ENCODE data around the gene LPO. TPM values are rescaled to one million over a fixed set of nuclear protein-coding genes. Genes with fewer than 3 reads are reported as not detected.

The LPO gene
- total RNA-seq, result under 1 TPM in 1 of 3 donors, not detected in 2; 0.18 TPM

- ATAC-seq, result no peak
- Mint-ChIP-seq H3K36me3 (ENCODE audit: insufficient read depth) (no peaks in the 10 kb centered on the region), H3K9me3 (no peaks in the 10 kb centered on the region), H3K4me3 (no peak within 1 kb of the TSS), H3K4me1 (ENCODE audit: low read depth) (no peaks in the 10 kb centered on the region), H3K27me3 (ENCODE audit: low read depth) (peaks cover 41% of the 10 kb centered on the region)
- no peak for DNase-seq
Observed at GRCh38 chr17:58238147-58238634, at the start of gene LPO. Gene LPO, plus strand, starts transcription at chr17:58238584. Its CDS starts 4,396 bp downstream, at chr17:58242980.

- H3K4me1 Mint-ChIP-seq (ENCODE audit: low read depth), result peaks cover 3% of the 10 kb centered on the region
- no peak for ATAC-seq
- H3K36me3 Mint-ChIP-seq (ENCODE audit: insufficient read depth), result no peaks in the 10 kb centered on the region
- no peaks in the 10 kb centered on the region for H3K9me3 Mint-ChIP-seq
- peaks cover 12% of the 10 kb centered on the region for H3K27me3 Mint-ChIP-seq (ENCODE audit: low read depth)
- DNase-seq, result no peak
- no peak overlapping the region for H3K4me3 Mint-ChIP-seq
Observed at GRCh38 chr17:58189436-58190146, 48.8 kb upstream of the LPO start.

GRCh38 chr17:58191241-58191896, 47.0 kb upstream of the LPO start:
- H3K27me3 Mint-ChIP-seq (ENCODE audit: low read depth), result peaks cover 12% of the 10 kb centered on the region

GRCh38 chr17:58192612-58193011, 45.8 kb upstream of the LPO start, which contains the start of gene EPX:
Gene EPX, plus strand, starts transcription at chr17:58192726. Its CDS starts 121 bp downstream, at chr17:58192847.
- Mint-ChIP-seq H3K27me3 (ENCODE audit: low read depth) (peaks cover 16% of the 10 kb centered on the region), H3K36me3 (ENCODE audit: insufficient read depth) (no peaks in the 10 kb centered on the region), H3K4me3 (no peak within 1 kb of the TSS), H3K9me3 (no peaks in the 10 kb centered on the region), H3K4me1 (ENCODE audit: low read depth) (no peaks in the 10 kb centered on the region)
- no peak for DNase-seq
- ATAC-seq, result no peak

More at GRCh38 chr17:58191241-58191896, 47.0 kb upstream of the LPO start:
- Mint-ChIP-seq H3K4me1 (ENCODE audit: low read depth) (no peaks in the 10 kb centered on the region), H3K9me3 (no peaks in the 10 kb centered on the region), H3K36me3 (ENCODE audit: insufficient read depth) (no peaks in the 10 kb centered on the region), H3K4me3 (no peak overlapping the region)
- ATAC-seq (no peak), DNase-seq (no peak)

- peaks cover 23% of the 10 kb centered on the region for H3K27me3 Mint-ChIP-seq (ENCODE audit: low read depth)
- H3K4me1 Mint-ChIP-seq (ENCODE audit: low read depth), result no peaks in the 10 kb centered on the region
- H3K4me3 Mint-ChIP-seq, result no peak overlapping the region
- no peaks in the 10 kb centered on the region for H3K36me3 Mint-ChIP-seq (ENCODE audit: insufficient read depth)
- DNase-seq (no peak), ATAC-seq (no peak)
- H3K9me3 Mint-ChIP-seq, result no peaks in the 10 kb centered on the region
Observed at GRCh38 chr17:58193641-58194255, 44.6 kb upstream of the LPO start.

GRCh38 chr17:58195518-58196123, 42.8 kb upstream of the LPO start:
- no peaks in the 10 kb centered on the region for H3K36me3 Mint-ChIP-seq (ENCODE audit: insufficient read depth)
- H3K9me3 Mint-ChIP-seq, result no peaks in the 10 kb centered on the region
- ATAC-seq (no peak), DNase-seq (no peak)
- no peak overlapping the region for H3K4me3 Mint-ChIP-seq
- peaks cover 1% of the 10 kb centered on the region for H3K4me1 Mint-ChIP-seq (ENCODE audit: low read depth)
- H3K27me3 Mint-ChIP-seq (ENCODE audit: low read depth), result peaks cover 14% of the 10 kb centered on the region

- Mint-ChIP-seq H3K36me3 (ENCODE audit: insufficient read depth) (no peaks in the 10 kb centered on the region), H3K4me1 (ENCODE audit: low read depth) (peaks cover 1% of the 10 kb centered on the region), H3K27me3 (ENCODE audit: low read depth) (peaks cover 13% of the 10 kb centered on the region), H3K9me3 (no peaks in the 10 kb centered on the region), H3K4me3 (no peak overlapping the region)
- DNase-seq (no peak), ATAC-seq (no peak)
Observed at GRCh38 chr17:58196610-58197009, 41.8 kb upstream of the LPO start.

- Mint-ChIP-seq H3K4me1 (ENCODE audit: low read depth) (peaks cover 1% of the 10 kb centered on the region), H3K36me3 (ENCODE audit: insufficient read depth) (no peaks in the 10 kb centered on the region), H3K27me3 (ENCODE audit: low read depth) (peaks cover 10% of the 10 kb centered on the region), H3K9me3 (no peaks in the 10 kb centered on the region), H3K4me3 (no peak overlapping the region)
- ATAC-seq, result peak; percentile 82 to 85
- DNase-seq, result peak; percentile 44
Observed at GRCh38 chr17:58200024-58200633, 38.3 kb upstream of the LPO start.

GRCh38 chr17:58202859-58203258, 35.5 kb upstream of the LPO start:
- Mint-ChIP-seq H3K4me1 (ENCODE audit: low read depth) (peaks cover 1% of the 10 kb centered on the region), H3K27me3 (ENCODE audit: low read depth) (peaks cover 7% of the 10 kb centered on the region), H3K36me3 (ENCODE audit: insufficient read depth) (peaks cover 4% of the 10 kb centered on the region), H3K4me3 (no peak overlapping the region), H3K9me3 (no peaks in the 10 kb centered on the region)
- ATAC-seq, result no peak
- DNase-seq, result no peak

- DNase-seq, result no peak
- peaks cover 1% of the 10 kb centered on the region for H3K4me1 Mint-ChIP-seq (ENCODE audit: low read depth)
Observed at GRCh38 chr17:58204796-58205195, 33.6 kb upstream of the LPO start.

GRCh38 chr17:58205936-58206335, 32.4 kb upstream of the LPO start:
- Mint-ChIP-seq H3K36me3 (ENCODE audit: insufficient read depth) (peaks cover 18% of the 10 kb centered on the region), H3K4me3 (no peak overlapping the region), H3K9me3 (no peaks in the 10 kb centered on the region), H3K4me1 (ENCODE audit: low read depth) (no peaks in the 10 kb centered on the region), H3K27me3 (ENCODE audit: low read depth) (no peaks in the 10 kb centered on the region)
- DNase-seq (no peak), ATAC-seq (no peak)

More at GRCh38 chr17:58204796-58205195, 33.6 kb upstream of the LPO start:
- Mint-ChIP-seq H3K27me3 (ENCODE audit: low read depth) (no peaks in the 10 kb centered on the region), H3K9me3 (no peaks in the 10 kb centered on the region), H3K4me3 (no peak overlapping the region), H3K36me3 (ENCODE audit: insufficient read depth) (peaks cover 11% of the 10 kb centered on the region)
- no peak for ATAC-seq

GRCh38 chr17:58207451-58207850, 30.9 kb upstream of the LPO start:
- DNase-seq (no peak), ATAC-seq (no peak)
- Mint-ChIP-seq H3K27me3 (ENCODE audit: low read depth) (no peaks in the 10 kb centered on the region), H3K9me3 (no peaks in the 10 kb centered on the region), H3K36me3 (ENCODE audit: insufficient read depth) (peaks cover 25% of the 10 kb centered on the region), H3K4me3 (no peak overlapping the region), H3K4me1 (ENCODE audit: low read depth) (no peaks in the 10 kb centered on the region)

- no peak overlapping the region for H3K4me3 Mint-ChIP-seq
- ATAC-seq, result no peak
- DNase-seq, result no peak
- H3K4me1 Mint-ChIP-seq (ENCODE audit: low read depth), result no peaks in the 10 kb centered on the region
- H3K9me3 Mint-ChIP-seq, result no peaks in the 10 kb centered on the region
- no peaks in the 10 kb centered on the region for H3K27me3 Mint-ChIP-seq (ENCODE audit: low read depth)
- peaks cover 25% of the 10 kb centered on the region for H3K36me3 Mint-ChIP-seq (ENCODE audit: insufficient read depth)
Observed at GRCh38 chr17:58208344-58208743, 30.0 kb upstream of the LPO start.

GRCh38 chr17:58210922-58211321, 27.5 kb upstream of the LPO start:
- Mint-ChIP-seq H3K4me3 (no peak overlapping the region), H3K4me1 (ENCODE audit: low read depth) (no peaks in the 10 kb centered on the region), H3K9me3 (no peaks in the 10 kb centered on the region), H3K27me3 (ENCODE audit: low read depth) (no peaks in the 10 kb centered on the region), H3K36me3 (ENCODE audit: insufficient read depth) (peaks cover 35% of the 10 kb centered on the region)
- DNase-seq (no peak), ATAC-seq (no peak)

All from activated T-cell treated with anti-CD3 and anti-CD28 coated beads, Interleukin-2, amount 50 U/mL, for 4 hours (primary cell).